Muscle of leg (tissue), 11 donors: ENCODE results near the gene ADD2. TPM values are rescaled to one million over a fixed set of nuclear protein-coding genes. Genes with fewer than 3 reads are reported as not detected.

Experiments
- DNase-seq: peaks from one replicate; pipeline ENCODE4 v3.0.0; 2013
- H3K27ac ChIP-seq: one replicate; pipeline ENCODE4 v1.5.1; 2013; ENCODE audit warnings: mild to moderate bottlenecking, low read length, control low read depth
- H3K27me3 ChIP-seq: one replicate; pipeline ENCODE4 v1.6.1; 2013; ENCODE audit warnings: low read length; ENCODE audit not compliant: control insufficient read depth, insufficient read depth
- H3K36me3 ChIP-seq: one replicate; pipeline ENCODE4 v1.6.1; 2013; ENCODE audit warnings: low read length; ENCODE audit not compliant: control insufficient read depth, insufficient read depth
- H3K4me1 ChIP-seq: one replicate; pipeline ENCODE4 v1.6.1; 2013; ENCODE audit warnings: low read length; ENCODE audit not compliant: control insufficient read depth, insufficient read depth
- H3K4me3 ChIP-seq: one replicate; pipeline ENCODE4 v1.5.1; 2013; ENCODE audit warnings: low read length, control low read depth
- H3K9me3 ChIP-seq: replicated peaks from 2 replicates; pipeline ENCODE4 v1.6.1; 2013; ENCODE audit warnings: low read depth, low read length; ENCODE audit not compliant: control insufficient read depth
- WGBS: methylation state at CpG from one replicate; pipeline ENCODE4 v1.1.5; 2013; ENCODE audit warnings: missing lambda C conversion rate; ENCODE audit not compliant: insufficient coverage; 5-methylcytosine and 5-hydroxymethylcytosine counted together
- polyA plus RNA-seq, 8 donors: library from polyadenylated mRNA; unstranded; fragments of 120-200 nt; gene quantifications; one replicate each; pipeline versions ENCODE4 v1.2.1 to v1.2.3, GENCODE V29; 2013; ENCODE audit warnings: inconsistent platforms in 1 of 8, low replicate concordance in 1 of 8; ENCODE audit not compliant: insufficient read length in 8 of 8, insufficient read depth in 1 of 8
- total RNA-seq: library from RNA; stranded (reverse); fragments of 120-200 nt; gene quantifications from one replicate; pipeline ENCODE4 v1.2.4, GENCODE V29; 2013

ADD2 gene
- total and polyA plus RNA-seq, 9 donors: 0.98 to 4.2 (median 2.4) TPM

GRCh38 chr2:70646420-70646818 is 121.6 kb downstream of the ADD2 start:
- Histone ChIP-seq H3K36me3 (no peaks in the 10 kb centered on the region), H3K4me3 (no peak overlapping the region), H3K4me1 (no peaks in the 10 kb centered on the region), H3K9me3 (no peaks in the 10 kb centered on the region), H3K27me3 (peaks cover 8% of the 10 kb centered on the region), H3K27ac (no peak overlapping the region)
- 0% methylated on average over 1 of the region's 5 CpGs for WGBS
- no peak for DNase-seq

- Histone ChIP-seq H3K27ac (no peak overlapping the region), H3K4me1 (no peaks in the 10 kb centered on the region), H3K4me3 (no peak overlapping the region), H3K9me3 (no peaks in the 10 kb centered on the region), H3K27me3 (peaks cover 9% of the 10 kb centered on the region), H3K36me3 (no peaks in the 10 kb centered on the region)
- 42% methylated on average over 9 of the region's 10 CpGs for WGBS
- DNase-seq: no peak
Observed at GRCh38 chr2:70645733-70646419, 122.1 kb downstream of the ADD2 start.

- no peaks in the 10 kb centered on the region for H3K36me3 ChIP-seq
- DNase-seq: no peak
- WGBS: 82% methylated on average over 6 of the region's 12 CpGs
- no peak overlapping the region for H3K4me3 ChIP-seq
- no peaks in the 10 kb centered on the region for H3K4me1 ChIP-seq
- no peak overlapping the region for H3K27ac ChIP-seq
- no peaks in the 10 kb centered on the region for H3K9me3 ChIP-seq
- peaks cover 9% of the 10 kb centered on the region for H3K27me3 ChIP-seq
Observed at GRCh38 chr2:70643715-70644114, 124.3 kb downstream of the ADD2 start.

- H3K4me1 ChIP-seq: no peaks in the 10 kb centered on the region
- H3K36me3 ChIP-seq: no peaks in the 10 kb centered on the region
- H3K27me3 ChIP-seq: peaks cover 6% of the 10 kb centered on the region
- H3K4me3 ChIP-seq: no peak overlapping the region
- H3K27ac ChIP-seq: no peak overlapping the region
- no peak for DNase-seq
- 68% methylated on average over 2 of the region's 7 CpGs for WGBS
- H3K9me3 ChIP-seq: no peaks in the 10 kb centered on the region
Observed at GRCh38 chr2:70641263-70641784, 126.7 kb downstream of the ADD2 start.

- no peaks in the 10 kb centered on the region for H3K9me3 ChIP-seq
- no peak overlapping the region for H3K4me3 ChIP-seq
- H3K27me3 ChIP-seq: peaks cover 6% of the 10 kb centered on the region
- no peak for DNase-seq
- H3K36me3 ChIP-seq: no peaks in the 10 kb centered on the region
- WGBS: 53% methylated on average over 2 of the region's 4 CpGs
- H3K4me1 ChIP-seq: no peaks in the 10 kb centered on the region
- H3K27ac ChIP-seq: no peak overlapping the region
Observed at GRCh38 chr2:70639841-70640436, 128.1 kb downstream of the ADD2 start.

GRCh38 chr2:70638561-70638960 is 129.4 kb downstream of the ADD2 start:
- DNase-seq: no peak
- Histone ChIP-seq H3K4me3 (no peak overlapping the region), H3K27me3 (peaks cover 6% of the 10 kb centered on the region), H3K9me3 (no peaks in the 10 kb centered on the region), H3K4me1 (no peaks in the 10 kb centered on the region), H3K27ac (no peak overlapping the region), H3K36me3 (no peaks in the 10 kb centered on the region)
- WGBS: no CpG with 5 or more reads among the region's 2 CpGs

- no peaks in the 10 kb centered on the region for H3K27me3 ChIP-seq
- no peaks in the 10 kb centered on the region for H3K4me1 ChIP-seq
- no peak overlapping the region for H3K27ac ChIP-seq
- WGBS: 80% methylated on average over 1 of the region's 1 CpG
- no peak for DNase-seq
- H3K36me3 ChIP-seq: no peaks in the 10 kb centered on the region
- no peaks in the 10 kb centered on the region for H3K9me3 ChIP-seq
- no peak overlapping the region for H3K4me3 ChIP-seq
Observed at GRCh38 chr2:70633508-70633907, 134.5 kb downstream of the ADD2 start.

GRCh38 chr2:70632966-70633365 is 135.0 kb downstream of the ADD2 start:
- H3K4me1 ChIP-seq: no peaks in the 10 kb centered on the region
- H3K27me3 ChIP-seq: no peaks in the 10 kb centered on the region
- no peak overlapping the region for H3K27ac ChIP-seq
- DNase-seq: no peak
- no peaks in the 10 kb centered on the region for H3K9me3 ChIP-seq
- no peaks in the 10 kb centered on the region for H3K36me3 ChIP-seq
- H3K4me3 ChIP-seq: no peak overlapping the region
- WGBS: no CpG with 5 or more reads among the region's 1 CpG

GRCh38 chr2:70632388-70632787 is 135.6 kb downstream of the ADD2 start:
- H3K27ac ChIP-seq: no peak overlapping the region
- DNase-seq: no peak
- no peaks in the 10 kb centered on the region for H3K27me3 ChIP-seq
- H3K36me3 ChIP-seq: no peaks in the 10 kb centered on the region
- H3K9me3 ChIP-seq: no peaks in the 10 kb centered on the region
- WGBS: no CpG with 5 or more reads among the region's 1 CpG
- no peak overlapping the region for H3K4me3 ChIP-seq
- no peaks in the 10 kb centered on the region for H3K4me1 ChIP-seq

GRCh38 chr2:70630761-70631160 is 137.2 kb downstream of the ADD2 start:
- Histone ChIP-seq H3K4me3 (no peak overlapping the region), H3K36me3 (no peaks in the 10 kb centered on the region), H3K4me1 (peaks cover 9% of the 10 kb centered on the region), H3K27me3 (no peaks in the 10 kb centered on the region), H3K27ac (no peak overlapping the region), H3K9me3 (no peaks in the 10 kb centered on the region)
- DNase-seq: no peak
- WGBS: no CpG with 5 or more reads among the region's 1 CpG
